H1 (cell line): Measurements from ENCODE around the gene DEDD2. TPM values are rescaled to one million over a fixed set of nuclear protein-coding genes. Genes with fewer than 3 reads are reported as not detected.

ENCODE experiments used
- KDM4A ChIP-seq: IDR thresholded peaks from one replicate; pipeline ENCODE4 v1.7.1; 2012; ENCODE audit warnings: low read depth, mild to moderate bottlenecking, moderate library complexity, low read length, inconsistent platforms; ENCODE audit not compliant: severe bottlenecking
- NANOG ChIP-seq: IDR thresholded peaks from 2 replicates; pipeline ENCODE4 v1.6.1; 2011; ENCODE audit warnings: low read length, low read depth, mild to moderate bottlenecking, inconsistent platforms; ENCODE audit not compliant: insufficient read depth, poor library complexity, severe bottlenecking
- PHF8 ChIP-seq: fragments of 200-600 bp; sonication (generic); conservative IDR thresholded peaks from 2 replicates; pipeline ENCODE4 v1.7.1; 2012; ENCODE audit warnings: low read depth, mild to moderate bottlenecking, inconsistent platforms, low read length, moderate library complexity
- POU5F1 ChIP-seq: IDR thresholded peaks from 2 replicates; pipeline ENCODE4 v1.6.1; 2011; ENCODE audit warnings: low read depth, mild to moderate bottlenecking, low read length, moderate library complexity
- SIN3A ChIP-seq, 2 experiments: IDR thresholded peaks in 1 of 2; conservative IDR thresholded peaks in 1 of 2; 2 replicates each; pipeline ENCODE4 v1.6.1; 2011 to 2012; ENCODE audit warnings: low read length in 2 of 2, improper control_type of control experiment in 1 of 2, low read depth in 1 of 2, mild to moderate bottlenecking in 1 of 2
- SP4 ChIP-seq: IDR thresholded peaks from 2 replicates; pipeline ENCODE4 v1.6.1; 2012; ENCODE audit warnings: low read length, inconsistent platforms
- TEAD4 ChIP-seq: IDR thresholded peaks from 2 replicates; pipeline ENCODE4 v1.6.1; 2012; ENCODE audit warnings: low read depth, low read length, inconsistent platforms, mixed read lengths
- YY1 ChIP-seq: IDR thresholded peaks from 2 replicates; pipeline ENCODE4 v1.6.1; 2011; ENCODE audit warnings: low read depth, mild to moderate bottlenecking, low read length
- polyA plus RNA-seq, 7 experiments: library from polyadenylated mRNA; depleted of rRNA in 3 of 7; stranded (reverse) in 5 of 7; unstranded in 2 of 7; fragments of >200 nt in 5 of 7; fragments of 200-250 nt in 2 of 7; gene quantifications; 1 replicate in 5 of 7; 2 replicates in 1 of 7; 4 replicates in 1 of 7; pipeline versions ENCODE4 v1.2.1 to v1.2.3, GENCODE V29; 2011 to 2013; ENCODE audit warnings: missing spikeins in 2 of 7, mixed read lengths in 2 of 7
- total RNA-seq: library from RNA; stranded (reverse); fragmentation: NEBNext Ultra II Directional; extraction: Animal tissue kit (Norgen Biotek cat#: 25700); gene quantifications from 2 replicates; pipeline ENCODE4 v1.2.1, GENCODE V29; 2021

DEDD2 gene
- total and polyA plus RNA-seq, 2 of the 8 experiments (the other 6 are each of a cell fraction or from before 2014, with no cell fraction given): 37.8 to 65.0 TPM

GRCh38 chr19:42151782-42152684, 65.4 kb downstream of the DEDD2 start (continued):
- TF ChIP-seq KDM4A (no peak), PHF8 (no peak), POU5F1 (no peak), NANOG (no peak), SP4 (no peak), YY1 (no peak), SIN3A (conservative IDR thresholded peaks at IDR 0.05 in 1 of 2, IDR thresholded peaks at IDR 0.05 in 1 of 2; ENCODE audit: low read depth in 1 of 2, low read length in 2 of 2) (no peak), TEAD4 (no peak)
